GM21390 (cell line): ENCODE results near the gene PLD1.
"Not testable (repeated sequence)": the region's sequence is repeated elsewhere in the genome, so short reads cannot be mapped to it uniquely, and the experiment has no call there.

ENCODE experiments used
- ATAC-seq: cut with Tn5 transposase; IDR thresholded peaks from one replicate; pipeline ENCODE4 v1.9.1; 2021; ENCODE audit not compliant: unreplicated experiment

The PLD1 gene

DNA sequence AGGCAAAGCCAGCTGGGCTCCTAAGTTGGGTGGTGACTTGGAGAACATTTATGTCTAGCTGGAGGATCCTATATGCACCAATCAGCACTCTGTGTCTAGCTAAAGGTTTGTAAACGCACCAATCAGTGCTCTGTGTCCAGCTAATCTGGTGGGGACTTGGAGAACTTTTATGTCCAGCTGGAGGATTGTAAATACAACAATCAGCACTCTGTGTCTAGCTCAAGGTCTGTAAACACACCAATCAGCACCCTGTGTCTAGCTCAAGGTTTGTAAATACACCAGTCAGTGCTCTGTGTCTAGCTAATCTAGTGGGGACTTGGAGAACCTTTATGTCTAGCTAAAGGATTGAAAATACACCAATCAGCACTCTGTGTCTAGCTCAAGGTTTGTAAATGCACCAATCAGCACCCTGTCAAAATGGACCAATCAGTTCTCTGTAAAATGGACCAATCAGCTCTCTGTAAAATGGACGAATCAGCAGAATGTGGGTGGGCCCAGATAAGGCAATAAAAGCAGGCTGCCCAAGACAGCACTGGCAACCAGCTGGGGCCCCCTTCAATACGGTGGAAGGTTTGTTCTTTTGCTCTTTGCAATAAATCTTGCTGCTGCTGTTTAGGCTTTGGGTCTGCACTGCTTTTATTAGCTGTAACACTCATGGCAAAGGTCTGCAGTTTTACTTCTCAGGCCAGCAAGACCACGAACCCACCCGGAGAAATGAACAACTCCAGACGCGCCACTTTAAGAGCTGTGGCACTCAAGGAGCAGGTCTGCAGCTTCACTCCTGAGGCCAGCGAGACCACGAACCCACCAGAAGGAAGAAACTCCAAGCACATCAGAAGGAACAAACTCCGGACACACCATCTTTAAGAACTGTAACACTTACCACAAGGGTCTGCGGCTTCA, 63.7 kb downstream of the PLD1 start:
- not testable (repeated sequence) for ATAC-seq

DNA sequence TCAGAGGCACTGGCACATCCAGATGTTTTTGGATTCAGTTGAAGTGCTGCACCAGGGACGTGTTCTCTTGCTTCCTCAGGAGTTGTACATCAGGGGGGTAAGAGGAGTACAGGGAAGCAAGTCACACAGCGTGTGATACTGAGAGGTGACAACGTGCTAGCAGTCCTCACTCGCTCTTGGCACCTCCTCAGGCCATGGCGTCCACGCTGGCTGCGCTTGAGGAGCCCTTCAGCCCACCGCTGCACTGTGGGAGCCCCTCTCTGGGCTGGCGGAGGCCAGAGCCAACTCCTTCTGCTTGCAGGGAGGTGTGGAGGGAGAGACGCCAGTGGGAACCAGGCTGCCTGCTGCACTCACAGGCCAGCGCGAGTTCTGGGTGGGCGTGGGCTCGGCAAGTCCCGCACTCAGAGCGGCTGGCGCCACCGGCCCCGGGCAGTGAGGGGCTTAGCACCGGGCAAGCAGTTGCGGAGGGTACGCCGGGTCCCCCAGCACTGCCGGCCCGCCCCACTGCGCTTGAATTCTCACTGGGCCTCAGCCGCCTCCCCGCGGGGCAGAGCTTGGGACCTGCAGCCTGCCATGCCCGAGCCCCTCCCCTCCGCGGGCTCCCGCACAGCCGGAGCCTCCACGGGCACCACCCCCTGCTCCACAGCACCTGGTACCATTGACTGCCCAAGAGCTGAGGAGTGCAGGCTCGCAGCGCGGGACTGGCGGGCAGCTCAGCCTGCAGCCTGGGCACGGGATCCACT, 64.5 kb downstream of the PLD1 start:
- ATAC-seq: no peak

GRCh38 chr3:171744158-171744741, 66.0 kb downstream of the PLD1 start:
- no peak for ATAC-seq

GRCh38 chr3:171743327-171744157, 66.7 kb downstream of the PLD1 start:
- ATAC-seq: no peak

DNA sequence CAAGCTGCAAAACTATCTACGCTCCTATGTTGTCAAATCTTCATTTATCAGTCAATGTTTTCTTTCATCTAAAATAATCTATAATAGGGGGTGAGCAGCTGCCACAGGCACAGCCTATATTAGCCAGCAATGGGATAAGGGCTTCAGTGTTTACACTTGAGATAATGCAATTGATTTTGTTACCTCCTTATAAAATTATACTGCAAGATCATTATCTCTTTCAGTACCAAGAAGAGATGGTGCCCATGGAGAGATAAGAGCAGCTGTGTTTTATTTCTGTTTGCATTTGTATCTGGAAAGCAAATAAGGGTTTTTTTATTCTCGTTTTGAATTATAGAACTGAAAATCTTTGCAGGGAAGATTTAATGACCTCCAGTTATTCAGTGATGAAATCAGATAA, 68.9 kb downstream of the PLD1 start:
- no peak for ATAC-seq

DNA sequence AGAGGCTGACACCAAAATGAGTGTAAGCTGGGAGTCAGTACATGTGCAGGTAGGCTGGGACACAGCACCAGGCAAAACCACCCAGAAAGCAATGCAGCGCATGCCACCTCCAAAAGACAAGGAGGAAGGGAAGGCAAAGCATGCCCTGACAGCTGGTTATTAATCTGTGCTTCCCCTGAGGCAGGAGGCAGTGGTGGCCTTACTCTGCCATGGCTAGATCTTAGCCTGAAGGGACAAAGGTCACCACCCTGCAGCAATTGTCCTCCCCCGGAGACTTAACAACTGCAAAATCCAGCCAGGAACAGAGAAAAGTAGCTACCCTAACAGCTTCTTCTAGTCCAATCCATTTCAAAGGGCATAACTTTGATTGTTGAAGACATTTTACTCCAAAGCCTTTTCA, 73.7 kb downstream of the PLD1 start:
- ATAC-seq: no peak

- ATAC-seq: no peak
These were observed 76.7 kb downstream of the PLD1 start for GRCh38 chr3:171733561-171733960.

DNA sequence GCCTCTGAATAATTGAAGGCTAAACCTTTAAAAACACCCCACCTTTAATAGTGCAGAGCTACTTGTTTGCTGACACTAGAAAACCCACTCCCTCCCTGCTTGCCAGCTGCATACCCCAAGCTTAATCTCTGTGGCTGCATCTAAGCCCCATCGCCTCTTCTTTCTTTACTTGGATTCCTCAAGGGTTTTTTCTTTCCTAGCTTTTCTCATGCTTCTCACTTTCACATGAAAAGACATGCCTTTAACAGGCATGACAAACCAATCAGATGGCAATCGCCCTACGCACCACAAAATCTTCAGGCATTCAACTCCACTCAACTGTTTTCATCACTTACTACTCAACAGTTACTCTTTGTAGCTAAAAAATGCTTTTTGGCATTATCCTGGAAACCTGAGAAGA, 77.5 kb downstream of the PLD1 start:
- ATAC-seq: no peak

DNA sequence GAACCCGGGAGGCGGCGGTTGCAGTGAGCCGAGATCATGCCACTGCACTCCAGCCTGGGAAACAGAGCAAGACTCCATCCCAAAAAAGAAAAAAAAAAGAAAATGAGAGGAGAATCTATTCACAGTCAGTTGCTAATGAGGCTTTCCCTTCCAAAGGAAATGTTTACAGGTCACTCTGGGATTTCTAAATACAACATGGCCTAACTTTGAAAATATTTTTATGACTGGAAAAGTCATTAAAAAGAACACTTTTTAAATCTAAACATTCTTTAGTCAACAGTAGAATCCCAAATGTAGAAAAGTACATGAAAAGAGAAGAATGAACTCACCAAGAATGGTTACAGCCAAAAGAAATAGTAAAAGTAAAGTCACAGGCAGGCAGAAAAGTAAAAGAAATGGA, 78.6 kb downstream of the PLD1 start:
- no peak for ATAC-seq

- ATAC-seq: no peak
These were observed 80.6 kb downstream of the PLD1 start for GRCh38 chr3:171729452-171730334.

- no peak for ATAC-seq
These were observed 83.0 kb downstream of the PLD1 start for GRCh38 chr3:171727288-171727687.

GRCh38 chr3:171718493-171719185, 91.6 kb downstream of the PLD1 start:
- ATAC-seq: no peak

DNA sequence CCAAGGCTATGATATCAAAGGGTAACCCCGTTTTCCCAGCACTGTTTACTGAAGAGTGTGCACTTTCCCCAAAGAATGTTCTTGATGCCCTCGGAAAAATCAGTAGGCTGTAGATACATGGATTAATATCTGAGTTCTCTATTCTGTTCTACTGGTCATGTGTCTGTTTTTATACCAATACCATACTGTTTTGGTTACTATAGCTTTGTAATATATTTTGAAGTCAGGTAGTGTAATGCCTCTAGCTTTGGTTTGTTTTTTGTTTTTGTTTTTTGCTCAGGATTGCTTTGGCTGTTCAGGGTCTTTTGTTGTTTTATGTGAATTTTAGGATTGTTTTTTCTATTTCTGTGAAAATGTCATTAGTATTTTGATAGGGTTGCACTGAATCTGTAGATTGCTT, 95.1 kb downstream of the PLD1 start:
- ATAC-seq: no peak

DNA sequence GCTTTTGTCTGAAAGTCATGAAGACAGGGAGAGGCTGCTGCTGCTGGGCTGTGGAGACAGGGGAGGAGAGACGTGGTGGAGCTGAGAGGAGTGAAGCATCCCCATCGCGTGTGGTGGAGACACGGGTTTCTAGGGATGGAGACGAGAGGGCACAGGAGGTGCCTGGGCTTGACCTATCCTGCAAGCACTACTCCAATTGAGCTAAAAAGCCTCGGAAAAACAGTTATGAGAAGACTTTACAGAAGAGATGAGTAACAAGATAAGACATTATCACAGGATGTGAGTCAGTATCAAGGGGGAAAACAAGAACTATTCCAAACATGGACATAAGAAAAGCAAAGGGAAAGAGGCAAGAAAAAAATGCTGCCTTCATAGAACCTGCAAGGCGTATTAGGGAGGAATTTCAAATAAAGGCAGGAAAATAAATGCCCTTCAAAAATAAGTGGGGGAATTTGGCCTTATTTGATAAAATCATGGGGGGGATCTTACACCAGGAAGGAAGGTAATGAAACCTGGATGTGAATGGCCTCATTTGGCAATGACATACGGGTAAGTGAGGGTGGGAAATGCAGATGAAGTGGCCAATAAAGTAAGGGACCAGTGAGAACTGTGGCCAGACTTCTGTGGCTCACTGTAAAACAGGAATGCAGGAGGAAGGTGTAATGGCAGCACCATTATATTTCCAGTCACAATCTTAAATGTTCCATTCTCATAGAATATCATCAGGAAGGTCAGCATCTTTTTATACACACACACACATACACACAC, 97.9 kb downstream of the PLD1 start:
- no peak for ATAC-seq

- no peak for ATAC-seq
These were observed 98.7 kb downstream of the PLD1 start for GRCh38 chr3:171711461-171712170.

GRCh38 chr3:171710359-171710758, 99.9 kb downstream of the PLD1 start:
- ATAC-seq: no peak

GRCh38 chr3:171704814-171705213, 105.5 kb downstream of the PLD1 start:
- ATAC-seq: no peak

DNA sequence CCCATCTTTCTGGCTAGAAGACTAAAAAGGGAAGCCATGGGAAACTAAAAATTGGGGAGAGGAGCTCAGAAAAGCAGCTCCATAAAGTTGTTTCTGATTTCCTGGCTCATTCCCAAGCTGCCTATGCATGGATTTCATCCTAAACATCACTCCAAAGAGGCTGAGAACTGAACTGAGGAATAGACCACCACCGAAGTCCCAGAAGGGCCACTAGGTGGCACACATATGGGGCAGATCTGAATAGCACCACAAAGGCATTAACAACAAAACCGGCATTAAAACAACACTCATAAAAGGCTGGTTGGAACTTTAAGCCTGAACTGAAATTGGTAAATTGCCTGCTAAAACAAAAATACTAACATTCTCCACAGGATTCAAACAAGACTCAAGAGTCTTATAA, 106.3 kb downstream of the PLD1 start:
- no peak for ATAC-seq
